H1 (cell line): Measurements from ENCODE around the gene ALLC.

ENCODE experiments used
- CEBPB ChIP-seq: IDR thresholded peaks from 2 replicates; pipeline ENCODE4 v1.6.1; 2012; ENCODE audit warnings: low read depth, low read length
- CHD1 ChIP-seq: IDR thresholded peaks from 2 replicates; pipeline ENCODE4 v1.6.1; 2012; ENCODE audit warnings: low read depth, low read length, improper control_type of control experiment
- CHD2 ChIP-seq: IDR thresholded peaks from 2 replicates; pipeline ENCODE4 v1.6.1; 2012; ENCODE audit warnings: low read length, improper control_type of control experiment
- CTCF ChIP-seq, 3 experiments: IDR thresholded peaks; 1 replicate in 2 of 3; 2 replicates in 1 of 3; pipeline versions ENCODE4 v1.5.1 to v1.6.1; 2011; ENCODE audit warnings: low read length in 3 of 3, mild to moderate bottlenecking in 3 of 3, inconsistent platforms in 2 of 3, low read depth in 1 of 3, moderate library complexity in 1 of 3; ENCODE audit not compliant: insufficient read depth in 1 of 3; ENCODE audit errors: control extremely low read depth in 1 of 3
- EP300 ChIP-seq, 2 experiments: IDR thresholded peaks; 1 replicate in 1 of 2; 2 replicates in 1 of 2; pipeline ENCODE4 v1.6.1; 2011 to 2012; ENCODE audit warnings: low read depth in 2 of 2, low read length in 2 of 2, mild to moderate bottlenecking in 2 of 2, borderline replicate concordance in 1 of 2, inconsistent platforms in 1 of 2, moderate library complexity in 1 of 2
- EZH2 ChIP-seq: fragments of 200-600 bp; sonication (generic); IDR thresholded peaks from 2 replicates; pipeline ENCODE4 v1.7.1; 2012; ENCODE audit warnings: low read depth, mild to moderate bottlenecking, moderate library complexity, low read length, inconsistent platforms; ENCODE audit not compliant: severe bottlenecking
- MAFK ChIP-seq: IDR thresholded peaks from 2 replicates; pipeline ENCODE4 v1.6.1; 2012; ENCODE audit warnings: low read depth, mild to moderate bottlenecking, improper control_type of control experiment, low read length
- POLR2AphosphoS5 ChIP-seq: IDR thresholded peaks from 2 replicates; pipeline ENCODE4 v1.6.1; 2011; ENCODE audit warnings: low read depth, low read length
- SP1 ChIP-seq: IDR thresholded peaks from 2 replicates; pipeline ENCODE4 v1.6.1; 2011; ENCODE audit warnings: low read depth, low read length
- TEAD4 ChIP-seq: IDR thresholded peaks from 2 replicates; pipeline ENCODE4 v1.6.1; 2012; ENCODE audit warnings: low read depth, low read length, inconsistent platforms, mixed read lengths
- YY1 ChIP-seq: IDR thresholded peaks from 2 replicates; pipeline ENCODE4 v1.6.1; 2011; ENCODE audit warnings: low read depth, mild to moderate bottlenecking, low read length
- TF ChIP-seq, protein P1 (sequence below): IDR thresholded peaks from 2 replicates; pipeline ENCODE4 v1.6.1; 2012; ENCODE audit warnings: inconsistent platforms
- TF ChIP-seq, protein P2 (sequence below): IDR thresholded peaks from 2 replicates; pipeline ENCODE4 v1.6.1; 2012; ENCODE audit warnings: low read length, inconsistent platforms

- TF ChIP-seq CTCF (IDR thresholded peaks at IDR 0.05; ENCODE audit: control extremely low read depth in 1 of 3, insufficient read depth in 1 of 3, low read depth in 1 of 3, low read length in 3 of 3) (peak in 2 of 3 experiments; percentile 3 to 23; a peak in 2 of 4 replicates), SP1 (no peak), CHD2 (no peak), EZH2 (no peak), POLR2AphosphoS5 (no peak), CHD1 (no peak), CEBPB (no peak), TEAD4 (0 out of 2 replicates have a peak, but pooled peaks have one; percentile 47), MAFK (no peak), YY1 (no peak), EP300 (IDR thresholded peaks at IDR 0.05; ENCODE audit: borderline replicate concordance in 1 of 2, low read depth in 2 of 2, low read length in 2 of 2) (no peak)
- TF ChIP-seq, protein P1, sequence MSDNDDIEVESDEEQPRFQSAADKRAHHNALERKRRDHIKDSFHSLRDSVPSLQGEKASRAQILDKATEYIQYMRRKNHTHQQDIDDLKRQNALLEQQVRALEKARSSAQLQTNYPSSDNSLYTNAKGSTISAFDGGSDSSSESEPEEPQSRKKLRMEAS = no peak
- TF ChIP-seq, protein P2, sequence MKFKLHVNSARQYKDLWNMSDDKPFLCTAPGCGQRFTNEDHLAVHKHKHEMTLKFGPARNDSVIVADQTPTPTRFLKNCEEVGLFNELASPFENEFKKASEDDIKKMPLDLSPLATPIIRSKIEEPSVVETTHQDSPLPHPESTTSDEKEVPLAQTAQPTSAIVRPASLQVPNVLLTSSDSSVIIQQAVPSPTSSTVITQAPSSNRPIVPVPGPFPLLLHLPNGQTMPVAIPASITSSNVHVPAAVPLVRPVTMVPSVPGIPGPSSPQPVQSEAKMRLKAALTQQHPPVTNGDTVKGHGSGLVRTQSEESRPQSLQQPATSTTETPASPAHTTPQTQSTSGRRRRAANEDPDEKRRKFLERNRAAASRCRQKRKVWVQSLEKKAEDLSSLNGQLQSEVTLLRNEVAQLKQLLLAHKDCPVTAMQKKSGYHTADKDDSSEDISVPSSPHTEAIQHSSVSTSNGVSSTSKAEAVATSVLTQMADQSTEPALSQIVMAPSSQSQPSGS = no peak
Observed at GRCh38 chr2:3662239-3662638, 4.2 kb downstream of the ALLC start.
